ENCODE measurements around the gene ROR2.

DNA sequence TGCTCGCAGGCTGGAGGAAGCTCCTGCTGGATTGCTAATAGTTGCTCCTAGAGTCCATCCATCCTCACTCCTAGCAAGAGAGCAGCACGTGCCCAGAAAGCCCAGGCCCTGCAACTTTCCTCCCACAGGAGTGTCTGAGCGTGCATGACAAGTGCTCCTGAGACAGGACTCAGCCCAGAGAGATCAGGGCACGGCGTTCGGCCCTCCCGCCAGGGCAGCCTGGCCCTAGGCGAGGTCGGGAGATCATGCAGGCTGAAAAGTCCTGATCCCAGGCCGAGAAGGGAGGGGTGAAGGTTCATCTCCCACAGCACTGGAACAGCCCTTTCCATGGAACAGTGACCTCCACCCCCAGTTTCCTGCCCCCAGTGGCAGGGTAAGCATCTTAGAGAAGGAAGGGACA is 94.8 kb downstream of the ROR2 start:
- TF ChIP-seq, protein P1, sequence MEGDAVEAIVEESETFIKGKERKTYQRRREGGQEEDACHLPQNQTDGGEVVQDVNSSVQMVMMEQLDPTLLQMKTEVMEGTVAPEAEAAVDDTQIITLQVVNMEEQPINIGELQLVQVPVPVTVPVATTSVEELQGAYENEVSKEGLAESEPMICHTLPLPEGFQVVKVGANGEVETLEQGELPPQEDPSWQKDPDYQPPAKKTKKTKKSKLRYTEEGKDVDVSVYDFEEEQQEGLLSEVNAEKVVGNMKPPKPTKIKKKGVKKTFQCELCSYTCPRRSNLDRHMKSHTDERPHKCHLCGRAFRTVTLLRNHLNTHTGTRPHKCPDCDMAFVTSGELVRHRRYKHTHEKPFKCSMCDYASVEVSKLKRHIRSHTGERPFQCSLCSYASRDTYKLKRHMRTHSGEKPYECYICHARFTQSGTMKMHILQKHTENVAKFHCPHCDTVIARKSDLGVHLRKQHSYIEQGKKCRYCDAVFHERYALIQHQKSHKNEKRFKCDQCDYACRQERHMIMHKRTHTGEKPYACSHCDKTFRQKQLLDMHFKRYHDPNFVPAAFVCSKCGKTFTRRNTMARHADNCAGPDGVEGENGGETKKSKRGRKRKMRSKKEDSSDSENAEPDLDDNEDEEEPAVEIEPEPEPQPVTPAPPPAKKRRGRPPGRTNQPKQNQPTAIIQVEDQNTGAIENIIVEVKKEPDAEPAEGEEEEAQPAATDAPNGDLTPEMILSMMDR (IDR thresholded peaks at IDR 0.05): no peak
- TF ChIP-seq POLR2A (IDR thresholded peaks at IDR 0.05): no peak

Data from thyroid gland (tissue), 4 donors.